Gastroesophageal sphincter (tissue), 4 donors: ENCODE measurements around the gene OSGEP. TPM values are rescaled to one million over a fixed set of nuclear protein-coding genes. Genes with fewer than 3 reads are reported as not detected.

ENCODE experiments used
- ATAC-seq: fragments of 150-250 bp; one replicate; pipeline ENCODE4 v1.9.1; 2016; ENCODE audit warnings: mild to moderate bottlenecking, moderate library complexity
- H3K27ac ChIP-seq, 4 donors: fragments of 200-600 bp; sonication (generic) in 3 of 4; 1 replicate in 3 of 4; 2 replicates in 1 of 4; pipeline ENCODE4 v1.5.1; 2016 to 2019
- H3K27me3 ChIP-seq: fragments of 200-600 bp; sonication (generic); one replicate; pipeline ENCODE4 v1.5.1; 2019
- H3K36me3 ChIP-seq, 2 donors: fragments of 200-600 bp; sonication (generic); one replicate each; pipeline ENCODE4 v1.5.1; 2019; ENCODE audit warnings: control low read depth in 1 of 2
- H3K4me1 ChIP-seq, 3 donors: fragments of 200-600 bp; sonication (generic); 1 replicate in 2 of 3; 2 replicates in 1 of 3; pipeline ENCODE4 v1.5.1; 2016 to 2019; ENCODE audit warnings: control low read depth in 2 of 3
- H3K4me3 ChIP-seq, 2 donors: fragments of 200-600 bp; sonication (generic); one replicate each; pipeline ENCODE4 v1.5.1; 2019; ENCODE audit warnings: mild to moderate bottlenecking in 1 of 2, moderate library complexity in 1 of 2
- H3K9me3 ChIP-seq, 3 donors: fragments of 200-600 bp; sonication (generic); one replicate each; pipeline ENCODE4 v1.5.1; 2017 to 2019; ENCODE audit warnings: control low read depth in 2 of 3
- CTCF ChIP-seq, 4 experiments: fragments of 200-600 bp in 2 of 4; fragments of 450-650 bp in 2 of 4; sonication (generic) in 1 of 4; IDR thresholded peaks; one replicate each; pipeline ENCODE4 v1.5.1; 2017 to 2019; ENCODE audit warnings: antibody characterized with exemption in 4 of 4, mild to moderate bottlenecking in 2 of 4, moderate library complexity in 2 of 4
- EP300 ChIP-seq: sonication (generic); formaldehyde crosslinking; IDR thresholded peaks from one replicate; pipeline ENCODE4 v1.6.1; 2017; ENCODE audit warnings: antibody characterized with exemption, mild to moderate bottlenecking
- POLR2A ChIP-seq, 2 donors: fragments of 450-650 bp; IDR thresholded peaks; one replicate each; pipeline ENCODE4 v1.6.1; 2017; ENCODE audit warnings: antibody characterized with exemption in 2 of 2, mild to moderate bottlenecking in 2 of 2, moderate library complexity in 1 of 2
- POLR2AphosphoS5 ChIP-seq: sonication (generic); formaldehyde crosslinking; IDR thresholded peaks from one replicate; pipeline ENCODE4 v1.6.1; 2017; ENCODE audit warnings: antibody characterized with exemption
- WGBS, 2 donors: methylation state at CpG; one replicate each; pipeline ENCODE4 v1.1.5; 2018; ENCODE audit warnings: low coverage in 1 of 2; 5-methylcytosine and 5-hydroxymethylcytosine counted together
- total RNA-seq, 4 donors: library from RNA; depleted of rRNA; stranded (reverse); fragments of >200 nt; gene quantifications; one replicate each; pipeline ENCODE4 v1.1.0, GENCODE V29; 2016

OSGEP gene
- total RNA-seq, 4 donors from 2014 or later, result 28.2 to 44.4 (median 34.4) TPM

DNA sequence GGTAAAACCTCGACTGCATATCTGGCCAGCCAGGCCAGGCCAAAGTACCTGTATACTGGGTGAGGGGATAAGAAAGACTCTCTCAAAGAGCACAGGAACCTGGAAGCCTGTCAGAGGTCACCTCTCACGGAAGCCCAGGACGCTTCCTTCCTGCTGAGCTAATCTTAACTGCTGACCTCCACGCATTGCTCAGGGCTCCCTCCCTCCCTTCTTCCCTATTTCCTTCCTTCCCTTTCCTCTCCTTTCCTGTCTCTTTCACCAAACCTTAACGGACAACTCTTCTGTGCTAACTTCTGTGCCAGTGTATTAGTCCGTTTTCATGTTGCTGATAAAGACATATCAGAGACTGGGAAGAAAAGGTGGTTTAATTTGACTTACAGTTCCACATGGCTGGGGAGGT lies 36.0 kb upstream of the OSGEP start:
- H3K4me1 ChIP-seq, result no peaks in the 10 kb centered on the region
- ATAC-seq, result no peak
- no peaks in the 10 kb centered on the region for H3K36me3 ChIP-seq
- no peaks in the 10 kb centered on the region for H3K9me3 ChIP-seq
- no peak overlapping the region for H3K27ac ChIP-seq
- H3K27me3 ChIP-seq, result peaks cover 6% of the 10 kb centered on the region
- TF ChIP-seq EP300 (no peak), POLR2A (IDR thresholded peaks at IDR 0.05) (no peak), CTCF (IDR thresholded peaks at IDR 0.05) (no peak), POLR2AphosphoS5 (no peak)
- 27 to 52% methylated on average over 5 of the region's 6 CpGs for WGBS, 2 donors
- H3K4me3 ChIP-seq, result no peak overlapping the region

DNA sequence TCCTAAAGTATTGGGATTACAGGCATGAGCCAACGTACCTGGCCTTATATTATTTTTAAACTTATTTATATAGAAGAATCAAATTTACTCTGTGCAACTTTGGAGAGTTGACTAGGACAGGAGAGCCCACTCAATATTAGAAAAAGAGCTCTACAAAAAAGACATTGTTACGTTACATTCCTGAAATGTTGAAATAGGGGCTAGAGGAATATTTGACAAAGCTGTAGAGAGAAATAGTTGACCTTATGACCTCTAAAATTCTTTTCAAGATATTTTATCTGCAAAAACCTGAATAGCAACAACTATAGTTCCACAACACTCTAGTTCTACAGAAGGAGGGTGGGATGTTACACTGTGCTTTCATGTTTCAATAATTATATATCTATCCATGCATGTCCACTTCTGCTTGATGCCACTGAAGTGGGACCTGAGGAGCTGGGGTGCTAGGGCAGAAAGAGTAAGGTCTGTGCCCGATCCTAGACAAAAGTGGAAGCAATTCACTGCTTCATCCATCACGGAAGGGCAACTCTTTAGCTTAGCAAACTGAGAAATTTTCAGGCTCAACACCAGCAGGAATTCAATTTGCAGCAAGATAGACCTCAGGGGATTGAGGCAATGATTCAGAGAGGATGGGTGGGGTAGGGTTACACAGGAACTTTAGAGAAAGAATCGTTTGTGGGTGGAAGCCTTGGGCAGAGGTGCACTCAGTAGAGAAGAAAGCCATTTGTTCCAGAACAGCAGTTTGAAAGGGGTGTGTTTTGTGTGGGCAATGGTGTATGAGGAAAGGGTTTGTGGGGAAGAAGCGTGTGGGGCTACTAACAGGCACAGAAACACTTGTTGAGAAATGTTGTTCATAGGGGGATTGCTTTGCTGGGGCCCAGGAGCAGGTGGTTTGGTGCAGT lies 34.7 kb upstream of the OSGEP start:
- Histone ChIP-seq H3K4me1 (no peaks in the 10 kb centered on the region), H3K27me3 (peaks cover 15% of the 10 kb centered on the region), H3K27ac (no peak overlapping the region), H3K9me3 (no peaks in the 10 kb centered on the region), H3K36me3 (no peaks in the 10 kb centered on the region), H3K4me3 (no peak overlapping the region)
- 35 to 40% methylated on average over 3 to 5 of the region's 6 CpGs for WGBS, 2 donors
- TF ChIP-seq CTCF (IDR thresholded peaks at IDR 0.05), result no peak
- no peak for TF ChIP-seq EP300
- TF ChIP-seq POLR2AphosphoS5, result no peak
- TF ChIP-seq POLR2A (IDR thresholded peaks at IDR 0.05), result no peak
- no peak for ATAC-seq

DNA sequence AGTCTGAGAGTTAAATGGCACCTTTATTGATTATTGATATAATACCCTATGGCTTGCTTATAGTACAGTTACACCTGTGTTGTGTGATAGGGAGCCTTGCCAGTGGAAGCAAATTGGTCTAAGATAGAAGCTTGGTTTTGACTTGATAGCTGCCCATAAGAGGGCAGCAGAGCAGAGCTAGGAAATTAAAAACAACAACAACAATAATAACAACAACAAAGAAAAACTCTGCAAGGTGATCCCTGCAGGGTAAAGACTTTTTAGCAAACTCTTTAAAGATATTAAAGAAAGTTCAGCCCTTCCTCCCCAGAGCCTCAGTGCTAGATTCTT lies 32.7 kb upstream of the OSGEP start:
- TF ChIP-seq EP300, result no peak
- TF ChIP-seq POLR2A (IDR thresholded peaks at IDR 0.05), result no peak
- TF ChIP-seq POLR2AphosphoS5, result no peak
- no peak for TF ChIP-seq CTCF (IDR thresholded peaks at IDR 0.05)
- H3K4me3 ChIP-seq, result no peak overlapping the region
- H3K27ac ChIP-seq, result no peak overlapping the region
- H3K27me3 ChIP-seq, result peaks cover 20% of the 10 kb centered on the region
- H3K9me3 ChIP-seq, result no peaks in the 10 kb centered on the region
- no peaks in the 10 kb centered on the region for H3K36me3 ChIP-seq
- no peaks in the 10 kb centered on the region for H3K4me1 ChIP-seq
- no peak for ATAC-seq

DNA sequence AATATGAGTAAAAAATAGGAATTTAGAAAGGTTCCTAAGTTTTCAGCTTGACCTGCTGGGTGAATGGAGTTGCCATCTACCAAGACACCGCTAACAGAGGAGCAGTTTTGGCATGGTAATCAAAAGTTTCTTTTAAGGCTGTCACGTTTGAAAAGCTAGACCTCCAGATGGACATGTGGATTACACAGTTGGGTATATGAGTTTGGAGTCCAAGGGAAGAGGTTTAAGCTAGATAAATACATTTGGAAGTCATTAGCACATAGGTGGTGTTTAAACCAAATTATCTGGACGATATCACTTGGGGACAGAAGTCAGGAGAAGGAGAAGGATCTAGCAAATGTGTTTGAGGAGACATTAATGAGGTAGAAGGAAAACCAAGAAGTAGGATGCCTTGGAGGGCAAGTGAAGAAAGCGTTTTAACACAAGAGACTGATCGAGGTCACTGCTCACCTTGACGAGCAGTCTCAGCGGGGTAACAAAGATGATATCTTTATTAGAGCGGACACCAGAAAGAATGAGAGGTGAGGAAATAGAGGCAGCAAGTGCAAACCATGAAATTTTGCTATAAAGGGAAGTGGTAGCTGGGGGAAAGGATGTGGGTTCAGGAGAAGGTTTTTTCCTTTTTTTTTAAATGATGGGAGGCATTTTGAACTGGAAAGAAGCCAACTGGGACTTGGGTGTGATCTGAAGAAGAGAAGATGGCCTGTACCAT lies 32.2 kb upstream of the OSGEP start:
- 76 to 82% methylated on average over 7 to 8 of the region's 8 CpGs for WGBS, 2 donors
- no peak for ATAC-seq
- no peak overlapping the region for H3K27ac ChIP-seq
- no peak overlapping the region for H3K4me3 ChIP-seq
- no peaks in the 10 kb centered on the region for H3K9me3 ChIP-seq
- H3K36me3 ChIP-seq, result no peaks in the 10 kb centered on the region
- TF ChIP-seq POLR2A (IDR thresholded peaks at IDR 0.05) (no peak), CTCF (IDR thresholded peaks at IDR 0.05) (no peak), EP300 (no peak), POLR2AphosphoS5 (no peak)
- H3K27me3 ChIP-seq, result peaks cover 20% of the 10 kb centered on the region
- H3K4me1 ChIP-seq, result no peaks in the 10 kb centered on the region

DNA sequence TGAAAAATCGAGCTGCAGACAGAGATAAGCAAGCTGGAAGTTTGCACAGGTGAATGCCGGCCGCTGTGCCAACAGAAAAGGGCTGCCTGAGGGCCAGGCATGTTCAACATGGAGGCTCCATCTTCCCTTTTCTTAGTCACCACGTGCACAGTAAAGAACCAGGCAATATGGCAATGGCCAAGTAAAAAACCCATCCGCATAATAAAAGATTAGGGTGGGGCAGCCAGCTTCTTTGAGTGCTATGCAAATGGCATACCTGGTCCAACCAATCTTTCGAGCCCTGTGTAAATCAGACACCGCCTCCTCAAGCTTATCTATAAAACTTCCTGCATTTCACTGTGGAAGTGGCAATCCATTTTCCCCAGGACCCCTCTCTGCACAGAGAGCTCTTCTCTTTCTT lies 31.3 kb upstream of the OSGEP start:
- ATAC-seq, result no peak

More for the DNA sequence above, 31.3 kb upstream of the OSGEP start:
- Histone ChIP-seq H3K36me3 (no peaks in the 10 kb centered on the region), H3K4me3 (no peak overlapping the region), H3K27ac (no peak overlapping the region), H3K27me3 (peaks cover 20% of the 10 kb centered on the region), H3K4me1 (no peaks in the 10 kb centered on the region), H3K9me3 (no peaks in the 10 kb centered on the region)
- no peak for TF ChIP-seq EP300
- TF ChIP-seq CTCF (IDR thresholded peaks at IDR 0.05), result no peak
- no peak for TF ChIP-seq POLR2AphosphoS5
- no peak for TF ChIP-seq POLR2A (IDR thresholded peaks at IDR 0.05)
- 56 to 74% methylated on average over 3 to 7 of the region's 7 CpGs for WGBS, 2 donors
